ENCODE data around the gene FAM222A. TPM values are rescaled to one million over a fixed set of nuclear protein-coding genes. Genes with fewer than 3 reads are reported as not detected.

The FAM222A gene
- total RNA-seq, 1 donor from 2014 or later = 2.5 TPM

DNA sequence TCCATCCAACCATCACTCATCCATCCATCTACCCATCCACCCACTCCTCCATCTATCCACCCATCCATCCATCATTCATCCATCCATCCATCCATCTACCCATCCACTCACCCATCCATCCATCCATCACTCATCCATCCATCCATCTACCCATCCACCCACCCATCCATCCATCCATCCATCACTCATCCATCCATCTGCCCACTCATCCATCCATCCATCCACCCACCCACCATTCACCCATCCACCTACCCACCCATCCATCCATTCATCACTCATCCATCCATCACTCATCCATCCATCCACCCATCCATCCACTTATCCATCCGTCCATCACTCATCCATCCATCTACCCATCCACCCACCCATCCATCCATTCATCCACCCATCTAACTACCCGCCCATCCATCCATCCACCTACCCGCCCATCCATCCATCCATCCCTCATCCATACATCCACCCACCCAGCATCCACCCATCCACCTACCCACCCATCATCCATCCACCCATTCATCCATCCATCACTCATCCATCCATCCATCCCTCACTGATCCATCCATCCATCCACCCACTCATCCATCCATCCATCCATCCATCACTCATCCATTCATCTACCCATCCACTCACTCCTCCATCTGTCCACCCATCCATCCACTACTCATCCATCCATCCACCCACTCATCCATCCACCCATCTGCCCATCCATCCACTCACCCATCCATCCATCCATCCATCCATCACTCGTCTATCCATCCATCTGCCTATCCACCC lies 95.4 kb downstream of the FAM222A start:
- Mint-ChIP-seq H3K9me3 (no peaks in the 10 kb centered on the region), H3K36me3 (no peaks in the 10 kb centered on the region), H3K4me3 (no peak overlapping the region), H3K27ac (no peak overlapping the region), H3K4me1 (peaks cover 2% of the 10 kb centered on the region), H3K27me3 (ENCODE audit: insufficient read depth, low read depth) (peaks cover 11% of the 10 kb centered on the region)
- no peaks in the 10 kb centered on the region for H3F3A ChIP-seq (ENCODE audit: low read depth)
- no peak overlapping the region for H3K4me2 ChIP-seq
- no peak overlapping the region for H3K27ac ChIP-seq
- no peak overlapping the region for H3K9ac ChIP-seq
- no peak overlapping the region for H3K4me3 ChIP-seq
- H3K79me2 ChIP-seq (ENCODE audit: low read depth) = no peaks in the 10 kb centered on the region
- H3K36me3 ChIP-seq = no peaks in the 10 kb centered on the region
- H3K27me3 ChIP-seq = no peaks in the 10 kb centered on the region
- no peak for DNase-seq (ENCODE audit: low spot score)
- no peaks in the 10 kb centered on the region for H3K9me3 ChIP-seq (ENCODE audit: low read depth)
- no peak overlapping the region for H2AFZ ChIP-seq (replicated peaks)
- TF ChIP-seq CTCF (IDR thresholded peaks at IDR 0.05) (no peak), EZH2 (IDR thresholded peaks at IDR 0.05) (no peak), EZH2phosphoT487 (IDR thresholded peaks at IDR 0.05) (no peak)
- H3K4me1 ChIP-seq = peaks cover 5% of the 10 kb centered on the region
- H4K20me1 ChIP-seq (ENCODE audit: low read depth) = no peaks in the 10 kb centered on the region

DNA sequence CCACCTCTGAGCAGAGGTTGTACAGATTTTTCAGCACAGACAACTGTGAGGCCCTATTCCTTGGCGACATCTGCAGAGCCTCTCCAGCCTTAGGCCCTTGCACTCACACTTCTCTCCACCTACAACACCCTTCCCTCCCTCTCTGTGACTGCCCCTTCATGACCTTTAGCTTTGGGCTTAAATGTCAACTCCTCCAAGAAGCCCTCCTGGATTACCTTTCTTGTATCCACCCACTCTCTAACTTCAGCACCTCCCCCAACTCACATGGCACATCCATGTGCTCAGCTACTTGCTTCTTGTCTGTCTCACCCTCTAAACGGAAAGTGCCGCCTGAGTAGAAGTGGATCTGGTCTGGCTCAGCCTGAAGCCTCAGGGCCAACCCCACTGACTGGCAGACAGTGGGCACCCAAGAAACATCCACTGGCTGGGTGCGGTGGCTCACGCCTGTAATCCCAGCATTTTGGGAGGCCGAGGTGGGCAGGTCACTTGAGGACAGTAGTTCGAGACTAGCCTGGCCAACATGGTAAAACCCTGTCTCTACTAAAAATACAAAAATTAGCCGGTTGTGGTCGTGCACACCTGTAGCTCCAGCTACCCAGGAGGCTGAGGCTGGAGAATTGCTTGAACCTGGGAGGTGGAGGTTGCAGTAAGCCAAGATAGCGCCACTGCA lies 97.5 kb downstream of the FAM222A start:
- Mint-ChIP-seq H3K36me3 (no peaks in the 10 kb centered on the region), H3K4me3 (no peak overlapping the region), H3K27ac (no peak overlapping the region), H3K4me1 (peaks cover 2% of the 10 kb centered on the region), H3K9me3 (no peaks in the 10 kb centered on the region), H3K27me3 (ENCODE audit: insufficient read depth, low read depth) (peaks cover 6% of the 10 kb centered on the region)
- DNase-seq (ENCODE audit: low spot score) = no peak
- Histone ChIP-seq H3K36me3 (no peaks in the 10 kb centered on the region), H3K4me2 (no peak overlapping the region), H3K27ac (no peak overlapping the region), H2AFZ (replicated peaks) (no peak overlapping the region), H3K4me1 (peaks cover 5% of the 10 kb centered on the region), H3F3A (ENCODE audit: low read depth) (no peaks in the 10 kb centered on the region), H3K9ac (no peak overlapping the region), H3K9me3 (ENCODE audit: low read depth) (no peaks in the 10 kb centered on the region), H3K27me3 (no peaks in the 10 kb centered on the region), H4K20me1 (ENCODE audit: low read depth) (no peaks in the 10 kb centered on the region), H3K79me2 (ENCODE audit: low read depth) (no peaks in the 10 kb centered on the region), H3K4me3 (no peak overlapping the region)
- TF ChIP-seq CTCF (IDR thresholded peaks at IDR 0.05) (no peak), EZH2 (IDR thresholded peaks at IDR 0.05) (no peak), EZH2phosphoT487 (IDR thresholded peaks at IDR 0.05) (no peak)

- Histone ChIP-seq H3K79me2 (ENCODE audit: low read depth) (no peaks in the 10 kb centered on the region), H3K27ac (peak overlapping the region; percentile 54), H2AFZ (replicated peaks) (no peak overlapping the region), H3F3A (ENCODE audit: low read depth) (no peaks in the 10 kb centered on the region), H3K4me2 (no peak overlapping the region), H3K27me3 (no peaks in the 10 kb centered on the region), H3K9ac (no peak overlapping the region), H3K36me3 (no peaks in the 10 kb centered on the region), H3K4me3 (no peak overlapping the region), H3K9me3 (ENCODE audit: low read depth) (no peaks in the 10 kb centered on the region), H4K20me1 (ENCODE audit: low read depth) (no peaks in the 10 kb centered on the region), H3K4me1 (peaks cover 5% of the 10 kb centered on the region)
- TF ChIP-seq EZH2phosphoT487 (IDR thresholded peaks at IDR 0.05) = no peak
- peak; percentile 34 for TF ChIP-seq CTCF (IDR thresholded peaks at IDR 0.05)
- H3K27me3 Mint-ChIP-seq (ENCODE audit: insufficient read depth, low read depth) = peaks cover 6% of the 10 kb centered on the region
- H3K27ac Mint-ChIP-seq = peak overlapping the region; percentile 78
- peaks cover 2% of the 10 kb centered on the region for H3K4me1 Mint-ChIP-seq
- no peak overlapping the region for H3K4me3 Mint-ChIP-seq
- no peaks in the 10 kb centered on the region for H3K36me3 Mint-ChIP-seq
- DNase-seq (ENCODE audit: low spot score) = no peak
- no peaks in the 10 kb centered on the region for H3K9me3 Mint-ChIP-seq
Measured at GRCh38 chr12:109811624-109811995, 98.0 kb downstream of the FAM222A start.
